Keratinocyte (primary cell): ENCODE data around the gene SRL. TPM values are rescaled to one million over a fixed set of nuclear protein-coding genes. Genes with fewer than 3 reads are reported as not detected.

Experiments
- DNase-seq: peaks from one replicate; pipeline ENCODE4 v3.0.0-alpha.2; 2011; ENCODE audit warnings: low read depth, missing footprints, low spot score
- FAIRE-seq: peaks from 2 replicates; lab custom pipeline; 2011; peaks lifted over from hg19 to GRCh38; lab: Jason Lieb, UNC
- H2AFZ ChIP-seq: 2 replicates; pipeline ENCODE4 v1.6.0; 2012; ENCODE audit warnings: low read length, control low read depth, inconsistent platforms; ENCODE audit not compliant: control insufficient read depth
- H3K27ac ChIP-seq: 2 replicates; pipeline ENCODE4 v1.5.1; 2011; ENCODE audit warnings: low read length; ENCODE audit not compliant: control insufficient read depth, insufficient read depth
- H3K27me3 ChIP-seq: 3 replicates; pipeline ENCODE4 v1.6.0; 2011; ENCODE audit warnings: low read length; ENCODE audit not compliant: control insufficient read depth, insufficient read depth; ENCODE audit errors: extremely low read depth
- H3K36me3 ChIP-seq, 2 experiments: 2 replicates in 1 of 2; 3 replicates in 1 of 2; pipeline ENCODE4 v1.5.1; 2011; ENCODE audit warnings: low read length in 2 of 2, mild to moderate bottlenecking in 1 of 2; ENCODE audit not compliant: control insufficient read depth in 2 of 2, insufficient read depth in 2 of 2; ENCODE audit errors: extremely low read depth in 1 of 2
- H3K4me1 ChIP-seq: 3 replicates; pipeline ENCODE4 v1.5.1; 2011; ENCODE audit warnings: low read length; ENCODE audit not compliant: control insufficient read depth, insufficient read depth; ENCODE audit errors: extremely low read depth
- H3K4me2 ChIP-seq: 3 replicates; pipeline ENCODE4 v1.6.0; 2011; ENCODE audit warnings: low read depth, low read length; ENCODE audit not compliant: control insufficient read depth, insufficient read depth; ENCODE audit errors: extremely low read depth
- H3K4me3 ChIP-seq, 3 experiments: fragments of 200-600 bp in 1 of 3; sonication (generic) in 1 of 3; 2 replicates in 2 of 3; 3 replicates in 1 of 3; pipeline ENCODE4 v1.5.1; 2011 to 2016; ENCODE audit warnings: low read length in 3 of 3, mild to moderate bottlenecking in 3 of 3, control low read depth in 2 of 3, inconsistent platforms in 1 of 3, low read depth in 1 of 3, mixed read lengths in 1 of 3, mixed run types in 1 of 3, moderate library complexity in 1 of 3; ENCODE audit not compliant: control insufficient read depth in 2 of 3, insufficient read depth in 2 of 3; ENCODE audit errors: extremely low read depth in 1 of 3
- H3K79me2 ChIP-seq: 2 replicates; pipeline ENCODE4 v1.6.0; 2012; ENCODE audit warnings: low read length; ENCODE audit not compliant: control insufficient read depth, insufficient read depth
- H3K9ac ChIP-seq: 3 replicates; pipeline ENCODE4 v1.6.0; 2011; ENCODE audit warnings: low read length; ENCODE audit not compliant: control insufficient read depth, insufficient read depth; ENCODE audit errors: extremely low read depth
- H3K9me1 ChIP-seq: 3 replicates; pipeline ENCODE4 v1.6.0; 2011; ENCODE audit warnings: low read length; ENCODE audit not compliant: control insufficient read depth, insufficient read depth; ENCODE audit errors: extremely low read depth
- H3K9me3 ChIP-seq: 2 replicates; pipeline ENCODE4 v1.5.1; 2012; ENCODE audit warnings: low read depth, low read length; ENCODE audit not compliant: control insufficient read depth
- H4K20me1 ChIP-seq: 3 replicates; pipeline ENCODE4 v1.6.0; 2011; ENCODE audit warnings: low read length; ENCODE audit not compliant: control insufficient read depth, insufficient read depth; ENCODE audit errors: extremely low read depth
- EZH2 ChIP-seq: IDR thresholded peaks from one replicate; pipeline ENCODE4 v1.6.1; 2012; ENCODE audit warnings: inconsistent platforms, mild to moderate bottlenecking, low read length, moderate library complexity
- dilution Hi-C: fragments of 300-500 bp; cut with MboI; formaldehyde crosslinking; loops from one replicate; pipeline ENCODE4 v1.7.0; 2020; ENCODE audit warnings: low sequenced_read_pairs; ENCODE audit not compliant: extremely low pct_ligation_motif_present
- polyA plus RNA-seq, 5 experiments: library from polyadenylated mRNA; depleted of rRNA in 3 of 5; stranded (reverse) in 3 of 5; stranded (forward) in 1 of 5; unstranded in 1 of 5; fragments of >200 nt; gene quantifications; 1 replicate in 1 of 5; 2 replicates in 3 of 5; 3 replicates in 1 of 5; pipeline versions ENCODE4 v1.2.1 to v1.2.3, GENCODE V29; 2011 to 2012; ENCODE audit warnings: missing spikeins in 2 of 5, low read depth in 1 of 5, low replicate concordance in 1 of 5
- TF ChIP-seq, protein P1 (sequence below), 3 experiments: IDR thresholded peaks in 1 of 3; conservative IDR thresholded peaks in 1 of 3; optimal IDR thresholded peaks in 1 of 3; 2 replicates in 2 of 3; 3 replicates in 1 of 3; pipeline versions ENCODE3 to v1.5.1; 2011; ENCODE audit warnings: low read length in 3 of 3, mild to moderate bottlenecking in 3 of 3, moderate library complexity in 2 of 3, control low read depth in 1 of 3, inconsistent platforms in 1 of 3; ENCODE audit not compliant: insufficient read depth in 2 of 3; ENCODE audit errors: extremely low read depth in 1 of 3

Gene SRL
- polyA plus RNA-seq, 1 donor (not counting 4 experiments of a cell fraction or from before 2014, with no cell fraction given): not detected

GRCh38 chr16:4231367-4231766 is 10.5 kb downstream of the SRL start:
- Histone ChIP-seq H4K20me1 (no peaks in the 10 kb centered on the region), H3K36me3 (no peaks in the 10 kb centered on the region), H3K27ac (no peak overlapping the region), H3K4me1 (no peaks in the 10 kb centered on the region), H3K79me2 (no peaks in the 10 kb centered on the region), H2AFZ (no peak overlapping the region), H3K4me3 (no peak overlapping the region), H3K4me2 (no peak overlapping the region), H3K9me3 (peaks cover 2% of the 10 kb centered on the region), H3K9ac (no peak overlapping the region), H3K27me3 (peaks cover 26% of the 10 kb centered on the region), H3K9me1 (no peaks in the 10 kb centered on the region)
- no peak for FAIRE-seq
- dilution Hi-C loops: no loop called here
- no peak for TF ChIP-seq EZH2
- TF ChIP-seq, protein P1, sequence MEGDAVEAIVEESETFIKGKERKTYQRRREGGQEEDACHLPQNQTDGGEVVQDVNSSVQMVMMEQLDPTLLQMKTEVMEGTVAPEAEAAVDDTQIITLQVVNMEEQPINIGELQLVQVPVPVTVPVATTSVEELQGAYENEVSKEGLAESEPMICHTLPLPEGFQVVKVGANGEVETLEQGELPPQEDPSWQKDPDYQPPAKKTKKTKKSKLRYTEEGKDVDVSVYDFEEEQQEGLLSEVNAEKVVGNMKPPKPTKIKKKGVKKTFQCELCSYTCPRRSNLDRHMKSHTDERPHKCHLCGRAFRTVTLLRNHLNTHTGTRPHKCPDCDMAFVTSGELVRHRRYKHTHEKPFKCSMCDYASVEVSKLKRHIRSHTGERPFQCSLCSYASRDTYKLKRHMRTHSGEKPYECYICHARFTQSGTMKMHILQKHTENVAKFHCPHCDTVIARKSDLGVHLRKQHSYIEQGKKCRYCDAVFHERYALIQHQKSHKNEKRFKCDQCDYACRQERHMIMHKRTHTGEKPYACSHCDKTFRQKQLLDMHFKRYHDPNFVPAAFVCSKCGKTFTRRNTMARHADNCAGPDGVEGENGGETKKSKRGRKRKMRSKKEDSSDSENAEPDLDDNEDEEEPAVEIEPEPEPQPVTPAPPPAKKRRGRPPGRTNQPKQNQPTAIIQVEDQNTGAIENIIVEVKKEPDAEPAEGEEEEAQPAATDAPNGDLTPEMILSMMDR (optimal IDR thresholded peaks at IDR 0.05 in 1 of 3, IDR thresholded peaks at IDR 0.05 in 1 of 3, conservative IDR thresholded peaks at IDR 0.05 in 1 of 3; ENCODE audit: extremely low read depth in 1 of 3, insufficient read depth in 2 of 3, low read length in 3 of 3): no peak
- DNase-seq: no peak

DNA sequence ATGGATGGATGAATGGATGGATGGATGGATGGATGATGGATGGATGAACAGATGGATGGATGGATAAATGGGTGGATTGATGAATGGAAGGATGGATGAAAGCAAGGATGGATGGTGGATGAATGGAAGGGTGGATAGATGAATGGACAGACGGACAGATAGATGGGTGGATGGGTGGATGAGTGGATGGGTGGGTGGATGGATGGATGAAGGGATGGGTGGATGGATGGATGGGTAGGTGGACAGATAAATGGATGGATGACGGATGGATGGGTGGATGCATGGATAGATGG is 14.9 kb downstream of the SRL start:
- H2AFZ ChIP-seq: no peak overlapping the region
- no peak overlapping the region for H3K4me3 ChIP-seq
- FAIRE-seq: no peak
- H3K4me1 ChIP-seq: no peaks in the 10 kb centered on the region
- H3K9me3 ChIP-seq: peaks cover 2% of the 10 kb centered on the region
- dilution Hi-C loops: no loop called here
- no peaks in the 10 kb centered on the region for H3K79me2 ChIP-seq
- no peak overlapping the region for H3K9ac ChIP-seq
- TF ChIP-seq EZH2: no peak
- TF ChIP-seq, protein P1 (optimal IDR thresholded peaks at IDR 0.05 in 1 of 3, IDR thresholded peaks at IDR 0.05 in 1 of 3, conservative IDR thresholded peaks at IDR 0.05 in 1 of 3; ENCODE audit: extremely low read depth in 1 of 3, insufficient read depth in 2 of 3, low read length in 3 of 3): no peak
- peaks cover 2% of the 10 kb centered on the region for H3K27me3 ChIP-seq
- H3K36me3 ChIP-seq: no peaks in the 10 kb centered on the region
- H4K20me1 ChIP-seq: no peaks in the 10 kb centered on the region
- no peak for DNase-seq
- no peak overlapping the region for H3K27ac ChIP-seq
- no peaks in the 10 kb centered on the region for H3K9me1 ChIP-seq
- H3K4me2 ChIP-seq: no peak overlapping the region
